Loucy (cell line): ENCODE data around the gene HDHD5.

Source experiments
- H2AFZ ChIP-seq: fragments of 200-600 bp; sonication (generic); 2 replicates; pipeline ENCODE4 v1.6.0; 2016; ENCODE audit warnings: antibody characterized with exemption, mild to moderate bottlenecking, low read length, moderate library complexity
- H3F3A ChIP-seq: fragments of 200-600 bp; 2 replicates; pipeline ENCODE4 v1.6.0; 2016; ENCODE audit warnings: antibody characterized with exemption, low read depth, mild to moderate bottlenecking
- H3K27me3 ChIP-seq: fragments of 200-600 bp; sonication (generic); 2 replicates; pipeline ENCODE4 v1.6.1; 2014; ENCODE audit warnings: low read length, mild to moderate bottlenecking; ENCODE audit not compliant: insufficient read depth, poor library complexity, severe bottlenecking
- H3K36me3 ChIP-seq: fragments of 200-600 bp; sonication (generic); 2 replicates; pipeline ENCODE4 v1.6.1; 2016; ENCODE audit warnings: low read length; ENCODE audit not compliant: insufficient read depth
- H3K4me1 ChIP-seq: fragments of 200-600 bp; sonication (generic); 2 replicates; pipeline ENCODE4 v1.5.1; 2014; ENCODE audit warnings: low read length, mild to moderate bottlenecking; ENCODE audit not compliant: insufficient read depth, poor library complexity, severe bottlenecking
- H3K4me2 ChIP-seq: fragments of 200-600 bp; sonication (generic); 2 replicates; pipeline ENCODE4 v1.6.0; 2014; ENCODE audit warnings: antibody characterized with exemption, low read length, low read depth, mild to moderate bottlenecking; ENCODE audit not compliant: poor library complexity, severe bottlenecking
- H3K4me3 ChIP-seq: fragments of 200-600 bp; sonication (generic); 2 replicates; pipeline ENCODE4 v1.5.1; 2014; ENCODE audit warnings: low read length, mild to moderate bottlenecking, mixed read lengths; ENCODE audit not compliant: poor library complexity, severe bottlenecking
- H3K79me2 ChIP-seq: fragments of 200-600 bp; sonication (generic); 2 replicates; pipeline ENCODE4 v1.6.1; 2014; ENCODE audit warnings: low read length; ENCODE audit not compliant: insufficient read depth
- H3K9ac ChIP-seq: fragments of 200-600 bp; sonication (generic); 2 replicates; pipeline ENCODE4 v1.6.0; 2014; ENCODE audit warnings: mild to moderate bottlenecking, low read depth, low read length, moderate library complexity; ENCODE audit not compliant: poor library complexity, severe bottlenecking
- H3K9me2 ChIP-seq: fragments of 200-600 bp; sonication (generic); replicated peaks from 2 replicates; pipeline ENCODE4 v1.6.1; 2016; ENCODE audit warnings: low read depth, low read length, mixed read lengths
- H3K9me3 ChIP-seq: fragments of 200-600 bp; sonication (generic); 2 replicates; pipeline ENCODE4 v1.6.1; 2014; ENCODE audit warnings: mild to moderate bottlenecking, antibody characterized with exemption, low read length, low read depth; ENCODE audit not compliant: insufficient read depth
- H4K20me1 ChIP-seq: fragments of 200-600 bp; sonication (generic); 2 replicates; pipeline ENCODE4 v1.6.0; 2014; ENCODE audit warnings: antibody characterized with exemption, low read length, mild to moderate bottlenecking; ENCODE audit not compliant: insufficient read depth, poor library complexity, severe bottlenecking
- EZH2phosphoT487 ChIP-seq: fragments of 200-600 bp; IDR thresholded peaks from 2 replicates; pipeline ENCODE4 v1.6.1; 2018; ENCODE audit warnings: antibody characterized with exemption, mild to moderate bottlenecking, moderate library complexity, borderline replicate concordance
- TF ChIP-seq, protein P1 (sequence below): fragments of 200-600 bp; sonication (generic); conservative IDR thresholded peaks from 2 replicates; pipeline ENCODE4 v1.5.1; 2014; ENCODE audit warnings: mild to moderate bottlenecking, antibody characterized with exemption, low read length

The HDHD5 gene

DNA sequence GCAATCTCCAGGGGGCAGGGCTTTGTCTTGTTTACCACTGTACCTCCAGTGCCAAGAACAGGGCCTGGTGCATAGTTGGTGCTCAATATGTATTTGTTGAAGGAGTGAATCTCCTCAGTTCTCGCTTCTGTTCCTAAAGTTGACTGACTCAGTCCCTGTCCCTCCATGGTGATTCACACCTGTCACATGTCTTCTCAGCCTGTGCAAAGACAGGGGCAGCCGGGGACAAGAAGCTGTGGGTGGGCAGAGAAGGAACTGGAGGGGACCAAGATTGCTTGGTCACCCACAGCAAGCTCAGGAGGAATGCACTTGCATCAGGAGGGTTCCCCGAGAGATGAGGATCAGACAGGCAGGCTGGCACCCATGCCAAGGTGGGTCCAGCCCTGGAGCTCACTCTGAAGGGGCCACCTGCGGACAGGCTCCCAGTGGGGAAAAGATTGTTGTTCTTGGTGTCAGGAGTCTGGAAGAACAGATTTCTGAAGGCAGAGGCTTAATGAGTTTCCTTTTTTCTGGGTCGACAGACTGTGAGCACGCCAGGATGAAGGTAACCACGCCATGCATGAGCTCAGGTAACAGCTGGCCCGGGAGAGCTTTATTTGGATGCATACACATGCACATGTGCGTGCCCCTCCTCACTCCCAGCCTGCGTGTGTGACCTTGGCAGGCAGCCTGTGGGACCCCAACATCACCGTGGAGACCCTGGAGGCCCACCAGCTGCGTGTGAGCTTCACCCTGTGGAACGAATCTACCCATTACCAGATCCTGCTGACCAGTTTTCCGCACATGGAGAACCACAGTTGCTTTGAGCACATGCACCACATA, 57.4 kb downstream of the HDHD5 start:
- Histone ChIP-seq H4K20me1 (no peaks in the 10 kb centered on the region), H3K9me2 (no peaks in the 10 kb centered on the region), H3K4me3 (no peak overlapping the region), H3K36me3 (peaks cover 81% of the 10 kb centered on the region; the same call in 1 of the 2 replicates), H3K27me3 (no peaks in the 10 kb centered on the region), H3K4me2 (no peak overlapping the region), H3K9me3 (no peaks in the 10 kb centered on the region), H2AFZ (no peak overlapping the region), H3K4me1 (peaks cover 26% of the 10 kb centered on the region), H3F3A (peaks cover 8% of the 10 kb centered on the region; the same call in 1 of the 2 replicates), H3K79me2 (peaks cover 8% of the 10 kb centered on the region; the same call in 1 of the 2 replicates), H3K9ac (no peak overlapping the region)
- TF ChIP-seq, protein P1, sequence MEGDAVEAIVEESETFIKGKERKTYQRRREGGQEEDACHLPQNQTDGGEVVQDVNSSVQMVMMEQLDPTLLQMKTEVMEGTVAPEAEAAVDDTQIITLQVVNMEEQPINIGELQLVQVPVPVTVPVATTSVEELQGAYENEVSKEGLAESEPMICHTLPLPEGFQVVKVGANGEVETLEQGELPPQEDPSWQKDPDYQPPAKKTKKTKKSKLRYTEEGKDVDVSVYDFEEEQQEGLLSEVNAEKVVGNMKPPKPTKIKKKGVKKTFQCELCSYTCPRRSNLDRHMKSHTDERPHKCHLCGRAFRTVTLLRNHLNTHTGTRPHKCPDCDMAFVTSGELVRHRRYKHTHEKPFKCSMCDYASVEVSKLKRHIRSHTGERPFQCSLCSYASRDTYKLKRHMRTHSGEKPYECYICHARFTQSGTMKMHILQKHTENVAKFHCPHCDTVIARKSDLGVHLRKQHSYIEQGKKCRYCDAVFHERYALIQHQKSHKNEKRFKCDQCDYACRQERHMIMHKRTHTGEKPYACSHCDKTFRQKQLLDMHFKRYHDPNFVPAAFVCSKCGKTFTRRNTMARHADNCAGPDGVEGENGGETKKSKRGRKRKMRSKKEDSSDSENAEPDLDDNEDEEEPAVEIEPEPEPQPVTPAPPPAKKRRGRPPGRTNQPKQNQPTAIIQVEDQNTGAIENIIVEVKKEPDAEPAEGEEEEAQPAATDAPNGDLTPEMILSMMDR = no peak
- TF ChIP-seq EZH2phosphoT487 = no peak

DNA sequence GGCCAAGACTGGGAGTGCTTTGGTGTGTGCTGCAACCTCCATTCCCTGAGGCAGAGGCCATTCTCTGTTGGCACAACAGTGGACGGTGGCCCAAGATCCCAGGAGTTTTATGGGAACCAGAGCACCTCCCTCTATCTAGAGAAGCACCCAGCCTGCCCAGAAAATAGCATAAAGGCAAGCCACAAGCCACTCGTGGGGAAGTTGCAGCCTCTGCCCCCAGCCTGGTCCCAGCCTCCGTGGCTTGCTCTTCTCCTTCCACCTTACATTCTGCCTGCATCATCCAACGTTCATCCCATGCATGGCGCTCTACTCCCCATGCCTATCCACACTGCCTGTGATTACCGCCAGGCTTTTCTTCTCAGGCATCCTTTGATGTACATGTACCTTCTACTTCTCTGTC, 58.5 kb downstream of the HDHD5 start:
- H3K79me2 ChIP-seq = peaks cover 17% of the 10 kb centered on the region
- no peak overlapping the region for H3K9ac ChIP-seq
- TF ChIP-seq, protein P1 = no peak
- no peak for TF ChIP-seq EZH2phosphoT487
- H3F3A ChIP-seq = peaks cover 8% of the 10 kb centered on the region; the same call in 1 of the 2 replicates
- H3K4me2 ChIP-seq = no peak overlapping the region
- no peaks in the 10 kb centered on the region for H3K27me3 ChIP-seq
- H3K9me3 ChIP-seq = no peaks in the 10 kb centered on the region
- no peaks in the 10 kb centered on the region for H3K9me2 ChIP-seq
- H4K20me1 ChIP-seq = peaks cover 6% of the 10 kb centered on the region
- H3K4me1 ChIP-seq = peaks cover 29% of the 10 kb centered on the region
- H3K36me3 ChIP-seq = peaks cover 72% of the 10 kb centered on the region; the same call in 1 of the 2 replicates
- H2AFZ ChIP-seq = no peak overlapping the region
- H3K4me3 ChIP-seq = no peak overlapping the region

DNA sequence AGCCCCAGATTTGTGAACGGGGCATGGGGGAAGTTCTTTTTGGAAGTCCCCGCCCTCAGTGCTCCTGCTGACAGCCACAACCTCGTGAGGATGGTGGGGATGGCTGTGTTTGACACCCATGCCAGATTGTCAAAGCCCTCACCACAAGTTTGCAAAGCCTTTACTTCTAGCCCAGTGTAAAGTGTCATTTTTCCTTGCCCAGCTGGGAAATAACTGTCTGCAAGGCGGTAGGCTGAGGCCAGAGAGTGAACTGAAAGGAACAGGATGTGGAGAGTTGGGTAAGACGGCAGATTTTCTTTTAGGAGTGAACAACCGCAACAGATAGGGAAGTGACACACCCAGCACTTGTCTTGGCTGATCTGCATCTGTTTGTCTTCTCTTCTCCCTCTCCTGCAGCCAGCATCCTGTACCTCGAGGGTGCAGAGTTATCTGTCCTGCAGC, 60.7 kb downstream of the HDHD5 start:
- Histone ChIP-seq H3K4me1 (peaks cover 31% of the 10 kb centered on the region), H3K79me2 (peaks cover 35% of the 10 kb centered on the region), H3K4me3 (peak overlapping the region; percentile 15), H3K9me2 (no peaks in the 10 kb centered on the region), H4K20me1 (peaks cover 7% of the 10 kb centered on the region), H3K9me3 (no peaks in the 10 kb centered on the region), H3K4me2 (peak overlapping the region; percentile 60), H3K9ac (peak overlapping the region; percentile 49), H3K36me3 (peaks cover 55% of the 10 kb centered on the region; the same call in 1 of the 2 replicates), H2AFZ (no peak overlapping the region), H3F3A (peaks cover 8% of the 10 kb centered on the region; the same call in 1 of the 2 replicates), H3K27me3 (no peaks in the 10 kb centered on the region)
- TF ChIP-seq EZH2phosphoT487 = no peak
- TF ChIP-seq, protein P1 = no peak
